Right lobe of liver (tissue), 6 donors: Measurements from ENCODE around the gene CALU. TPM values are rescaled to one million over a fixed set of nuclear protein-coding genes. Genes with fewer than 3 reads are reported as not detected.

Experiments used
- ATAC-seq, 4 donors: fragments of 200-7000 bp; cut with Tn5 transposase; one replicate each; pipeline ENCODE4 v1.9.1; 2020; ENCODE audit warnings: mild to moderate bottlenecking in 4 of 4, moderate library complexity in 4 of 4
- DNase-seq, 3 donors: peaks; one replicate each; pipeline ENCODE4 v3.0.0-alpha.2; 2020
- H3K27ac ChIP-seq, 3 donors: fragments of 200-600 bp; one replicate each; pipeline ENCODE4 v1.8.0; 2022
- H3K27me3 ChIP-seq, 2 donors: fragments of 200-600 bp; one replicate each; pipeline ENCODE4 v1.8.0; 2022
- H3K36me3 ChIP-seq, 4 donors: fragments of 200-600 bp; sonication (generic) in 1 of 4; one replicate each; pipeline versions ENCODE4 v1.5.1 to v1.8.0; 2017 to 2022; ENCODE audit warnings: control low read depth in 1 of 4
- H3K4me1 ChIP-seq, 4 donors: fragments of 200-600 bp; sonication (generic) in 1 of 4; one replicate each; pipeline versions ENCODE4 v1.5.1 to v1.8.0; 2017 to 2022; ENCODE audit warnings: control low read depth in 1 of 4
- H3K4me3 ChIP-seq, 3 donors: fragments of 200-600 bp; one replicate each; pipeline ENCODE4 v1.8.0; 2022
- H3K9me3 ChIP-seq, 4 donors: fragments of 200-600 bp; sonication (generic) in 1 of 4; one replicate each; pipeline versions ENCODE4 v1.5.1 to v1.8.0; 2017 to 2022; ENCODE audit warnings: control low read depth in 1 of 4
- POLR2A ChIP-seq: fragments of 450-650 bp; IDR thresholded peaks from one replicate; pipeline ENCODE4 v1.6.1; 2017; ENCODE audit warnings: antibody characterized with exemption, mild to moderate bottlenecking
- WGBS: methylation state at CpG from one replicate; pipeline ENCODE4 v1.1.6; 2018; ENCODE audit warnings: low coverage, low lambda C conversion rate; ENCODE audit not compliant: insufficient coverage; ENCODE audit errors: missing lambda C conversion rate; 5-methylcytosine and 5-hydroxymethylcytosine counted together
- intact Hi-C, 2 donors: fragments of 100-400 bp; cut with DNase I; formaldehyde crosslinking; loops; one replicate each; pipeline versions ENCODE4 v1.11.2 to v1.14.1; 2022
- total RNA-seq, 6 experiments: library from RNA; depleted of rRNA in 2 of 6; stranded (reverse); fragments of >200 nt in 2 of 6; fragmentation: NEBNext Ultra II Directional in 3 of 6; extraction: Animal tissue kit (Norgen Biotek cat#: 25700) in 3 of 6; gene quantifications; one replicate each; pipeline versions ENCODE4 v1.1.0 to v1.2.4, GENCODE V29; 2016 to 2023
- TF ChIP-seq, protein P1 (sequence below), 4 donors: fragments of 200-600 bp in 3 of 4; fragments of 450-650 bp in 1 of 4; IDR thresholded peaks; one replicate each; pipeline versions ENCODE4 v1.5.1 to v1.8.0; 2016 to 2022; ENCODE audit warnings: antibody characterized with exemption in 4 of 4, mild to moderate bottlenecking in 2 of 4
- donor health status: DM: no; HTN: yes; CAD: no.
- donor health status: DM: no; HTN: no; CAD: no.
- donor health status: DM: no; HTN: no; CAD: no.
- donor health status: DM: no; HTN: yes; CAD: no.
- donor health status: DM: no; HTN: yes; CAD: no.

CALU gene
- total RNA-seq, 6 experiments from 2014 or later, result 25.4 to 48.3 (median 42.1) TPM

DNA sequence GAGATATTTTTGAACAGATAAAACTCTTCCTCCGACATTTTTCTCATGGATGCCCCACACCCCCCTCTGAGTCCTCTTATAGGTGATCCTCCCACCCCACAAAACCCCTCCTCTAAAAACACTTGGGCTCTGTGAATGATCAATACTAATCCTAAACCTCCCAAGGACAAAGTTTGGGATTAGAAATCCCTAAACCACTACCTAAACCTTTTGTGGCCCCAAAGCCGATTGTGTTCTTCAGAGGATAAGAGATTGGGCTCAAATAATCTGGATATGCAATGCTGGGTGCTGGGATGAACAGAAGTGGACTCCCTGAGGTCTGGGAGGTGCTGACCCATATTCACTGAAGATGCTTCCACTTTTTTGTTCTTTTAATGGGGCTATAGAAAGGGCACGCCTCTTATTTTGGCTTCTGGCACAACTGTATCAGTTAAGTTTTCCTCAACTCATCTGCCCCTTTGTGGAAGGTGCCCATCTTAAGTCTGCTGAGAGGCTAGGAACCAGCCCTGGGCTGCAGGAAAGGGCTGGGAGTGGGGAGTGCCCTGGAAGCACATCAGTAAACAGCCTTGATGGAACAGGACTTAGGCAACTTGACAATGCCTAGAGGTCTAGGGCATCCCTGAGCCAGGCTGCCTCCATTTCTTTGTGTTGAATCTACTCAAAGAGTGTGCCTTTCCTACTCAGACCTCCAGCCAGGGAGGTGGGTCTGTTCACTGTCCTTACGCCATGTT lies 36.8 kb downstream of the CALU start, which contains the start of gene OPN1SW:
TSS of gene OPN1SW (minus strand) at position 51 of the 731 bp plus-strand sequence. CDS start at position 38, 13 bp downstream.
- Histone ChIP-seq H3K4me1 (no peaks in the 10 kb centered on the region), H3K27ac (no peak within 1 kb of the TSS), H3K36me3 (peaks cover 0 to 9% (median 4%) of the 10 kb centered on the region in 4 donors), H3K9me3 (peaks cover 0 to 4% (median 0%) of the 10 kb centered on the region in 4 donors), H3K4me3 (no peak within 1 kb of the TSS), H3K27me3 (no peaks in the 10 kb centered on the region)
- WGBS, result 92% methylated on average over 2 of the region's 4 CpGs
- intact Hi-C loops, result no loop called here
- DNase-seq (no peak), ATAC-seq (peak in 1 of 4 donors; percentile 37)
- TF ChIP-seq POLR2A, result no peak
- TF ChIP-seq, protein P1, sequence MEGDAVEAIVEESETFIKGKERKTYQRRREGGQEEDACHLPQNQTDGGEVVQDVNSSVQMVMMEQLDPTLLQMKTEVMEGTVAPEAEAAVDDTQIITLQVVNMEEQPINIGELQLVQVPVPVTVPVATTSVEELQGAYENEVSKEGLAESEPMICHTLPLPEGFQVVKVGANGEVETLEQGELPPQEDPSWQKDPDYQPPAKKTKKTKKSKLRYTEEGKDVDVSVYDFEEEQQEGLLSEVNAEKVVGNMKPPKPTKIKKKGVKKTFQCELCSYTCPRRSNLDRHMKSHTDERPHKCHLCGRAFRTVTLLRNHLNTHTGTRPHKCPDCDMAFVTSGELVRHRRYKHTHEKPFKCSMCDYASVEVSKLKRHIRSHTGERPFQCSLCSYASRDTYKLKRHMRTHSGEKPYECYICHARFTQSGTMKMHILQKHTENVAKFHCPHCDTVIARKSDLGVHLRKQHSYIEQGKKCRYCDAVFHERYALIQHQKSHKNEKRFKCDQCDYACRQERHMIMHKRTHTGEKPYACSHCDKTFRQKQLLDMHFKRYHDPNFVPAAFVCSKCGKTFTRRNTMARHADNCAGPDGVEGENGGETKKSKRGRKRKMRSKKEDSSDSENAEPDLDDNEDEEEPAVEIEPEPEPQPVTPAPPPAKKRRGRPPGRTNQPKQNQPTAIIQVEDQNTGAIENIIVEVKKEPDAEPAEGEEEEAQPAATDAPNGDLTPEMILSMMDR (IDR thresholded peaks at IDR 0.05), result no peak

DNA sequence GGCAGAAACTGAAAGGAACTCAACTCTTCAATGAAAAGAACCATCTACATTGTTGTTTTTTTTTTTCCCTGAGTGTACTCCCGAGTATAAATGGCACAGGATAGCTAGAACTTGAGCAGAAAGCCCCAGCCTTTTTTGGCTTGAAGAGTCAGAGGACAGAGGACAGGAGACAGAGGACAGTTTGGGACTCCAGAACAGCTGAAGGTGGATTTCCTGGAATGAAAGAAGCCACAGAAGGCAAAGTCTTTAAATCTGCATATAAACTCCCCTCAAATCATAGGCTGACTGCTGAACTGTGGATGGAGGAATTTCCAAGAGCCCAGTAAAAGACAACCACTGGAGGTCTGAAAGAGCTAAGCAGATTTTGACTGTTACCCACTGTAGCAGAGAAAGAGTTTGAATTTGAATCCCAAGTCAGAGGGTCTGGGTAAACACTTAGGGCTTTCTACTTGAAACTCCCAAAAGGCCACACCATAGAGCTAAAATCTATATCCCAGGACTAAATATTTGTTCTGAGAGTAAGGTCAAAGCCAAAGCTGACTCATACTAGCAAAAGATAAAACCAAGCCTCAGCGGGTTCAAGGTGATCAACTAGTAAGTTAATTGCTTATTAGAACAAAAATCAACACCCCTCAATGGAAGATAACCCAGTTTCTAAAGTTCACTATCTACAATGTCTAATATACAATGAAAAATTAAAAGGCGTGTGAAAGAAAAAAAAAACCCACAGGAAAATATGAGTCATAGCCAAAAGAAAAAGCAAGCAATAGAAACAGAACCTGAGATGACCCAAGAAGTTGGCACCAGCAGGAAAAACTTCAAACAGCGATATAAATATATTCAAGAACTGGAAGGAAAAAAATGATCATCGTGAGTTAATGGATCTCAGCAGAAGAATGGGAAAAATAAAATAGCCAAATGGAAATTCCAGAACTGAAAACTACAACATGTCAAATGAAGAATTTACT lies 38.3 kb downstream of the CALU start:
- no peak for TF ChIP-seq POLR2A
- TF ChIP-seq, protein P1 (IDR thresholded peaks at IDR 0.05), result no peak
- Histone ChIP-seq H3K27me3 (no peaks in the 10 kb centered on the region), H3K4me3 (no peak overlapping the region), H3K27ac (no peak overlapping the region), H3K9me3 (peaks cover 0 to 4% (median 0%) of the 10 kb centered on the region in 4 donors), H3K4me1 (no peaks in the 10 kb centered on the region), H3K36me3 (peaks cover 0 to under 1% (median 0%) of the 10 kb centered on the region in 4 donors)
- 50% methylated on average over 5 of the region's 5 CpGs for WGBS
- intact Hi-C loops, result no loop called here
- ATAC-seq (peak in 1 of 4 donors; percentile 28), DNase-seq (no peak)

DNA sequence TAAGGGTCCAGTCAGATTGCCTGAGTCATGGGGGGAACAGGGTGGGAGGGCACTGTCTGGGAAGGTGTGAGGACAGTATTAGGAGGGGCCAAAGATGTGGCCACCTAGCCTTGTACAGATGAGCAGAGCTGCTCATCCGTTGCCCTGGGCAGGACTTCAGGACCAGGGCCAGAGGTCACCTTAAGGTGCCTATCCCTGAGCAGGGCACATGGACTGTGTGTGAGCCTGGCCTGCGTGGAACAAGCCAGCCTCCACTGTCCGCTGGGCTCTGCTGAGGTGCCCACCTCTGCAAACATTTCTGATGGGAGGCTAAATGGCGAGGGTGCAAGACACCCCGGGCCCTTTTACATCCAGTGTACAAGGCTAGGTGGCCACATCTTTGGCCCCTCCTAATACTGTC lies 39.8 kb downstream of the CALU start:
- Histone ChIP-seq H3K9me3 (peaks cover 0 to 4% (median 0%) of the 10 kb centered on the region in 4 donors), H3K4me1 (no peaks in the 10 kb centered on the region), H3K27ac (no peak overlapping the region), H3K27me3 (no peaks in the 10 kb centered on the region), H3K36me3 (no peaks in the 10 kb centered on the region), H3K4me3 (no peak overlapping the region)
- no peak for ATAC-seq
- no CpG with 5 or more reads among the region's 5 CpGs for WGBS
- TF ChIP-seq POLR2A, result no peak
- TF ChIP-seq, protein P1 (IDR thresholded peaks at IDR 0.05), result no peak
- intact Hi-C loops, result no loop called here
- DNase-seq, result no peak

DNA sequence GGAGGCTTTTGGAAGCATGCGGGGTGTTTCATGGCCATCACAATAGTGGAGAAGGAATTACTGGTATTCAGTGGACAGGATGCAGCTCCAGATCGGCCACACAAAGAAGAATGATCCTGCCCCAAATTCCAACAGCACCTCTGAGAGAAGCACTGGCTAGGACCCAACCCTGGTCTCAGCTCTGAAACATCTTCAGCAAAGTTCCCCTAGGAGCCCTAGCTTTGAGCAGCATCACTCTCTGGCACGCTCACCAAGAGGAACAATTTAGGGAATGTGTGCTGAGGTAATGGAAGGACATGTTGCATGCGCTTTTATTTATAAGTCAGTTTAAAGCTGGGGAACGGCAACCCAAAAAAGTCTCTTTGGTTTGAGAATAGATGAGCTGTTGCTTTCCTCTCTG lies 42.0 kb downstream of the CALU start:
- TF ChIP-seq POLR2A, result no peak
- TF ChIP-seq, protein P1 (IDR thresholded peaks at IDR 0.05), result no peak
- Histone ChIP-seq H3K27me3 (no peaks in the 10 kb centered on the region), H3K4me3 (no peak overlapping the region), H3K36me3 (no peaks in the 10 kb centered on the region), H3K9me3 (peaks cover 0 to 4% (median 0%) of the 10 kb centered on the region in 4 donors), H3K27ac (no peak overlapping the region), H3K4me1 (no peaks in the 10 kb centered on the region)
- DNase-seq, result no peak
- WGBS, result 100% methylated on average over 3 of the region's 5 CpGs
- intact Hi-C loops, result no loop called here
- no peak for ATAC-seq
